Neural progenitor cell (in vitro differentiated cells): Measurements from ENCODE around the gene MAP1LC3B2. TPM values are rescaled to one million over a fixed set of nuclear protein-coding genes. Genes with fewer than 3 reads are reported as not detected.
A peak's percentile ranks its signal among the peaks of the same experiment; 100 is the strongest.

ENCODE experiments used
- DNase-seq: peaks from one replicate; pipeline ENCODE4 v3.0.0-alpha.2; 2016; ENCODE audit warnings: low spot score
- H2AFZ ChIP-seq: fragments of 200-600 bp; sonication (generic); replicated peaks from 2 replicates; pipeline ENCODE4 v1.6.1; 2016; ENCODE audit warnings: antibody characterized with exemption
- H3F3A ChIP-seq: fragments of 200-600 bp; sonication (generic); 2 replicates; pipeline ENCODE4 v1.6.1; 2016; ENCODE audit warnings: antibody characterized with exemption, low read depth
- H3K27ac ChIP-seq: fragments of 200-600 bp; sonication (generic); 2 replicates; pipeline ENCODE4 v1.5.1; 2016; ENCODE audit warnings: mild to moderate bottlenecking
- H3K27me3 ChIP-seq: fragments of 200-600 bp; sonication (generic); 2 replicates; pipeline ENCODE4 v1.6.1; 2016; ENCODE audit warnings: mild to moderate bottlenecking, moderate library complexity
- H3K36me3 ChIP-seq: fragments of 200-600 bp; sonication (generic); 2 replicates; pipeline ENCODE4 v1.5.1; 2016
- H3K4me1 ChIP-seq: fragments of 200-600 bp; sonication (generic); 2 replicates; pipeline ENCODE4 v1.6.1; 2016; ENCODE audit warnings: mixed run types
- H3K4me2 ChIP-seq: fragments of 200-600 bp; sonication (generic); 2 replicates; pipeline ENCODE4 v1.6.1; 2016
- H3K4me3 ChIP-seq: fragments of 200-600 bp; sonication (generic); 2 replicates; pipeline ENCODE4 v1.5.1; 2016
- H3K79me2 ChIP-seq: fragments of 200-600 bp; sonication (generic); 2 replicates; pipeline ENCODE4 v1.6.1; 2016; ENCODE audit warnings: low read depth
- H3K9ac ChIP-seq: fragments of 200-600 bp; sonication (generic); 2 replicates; pipeline ENCODE4 v1.6.1; 2016
- H3K9me3 ChIP-seq: fragments of 200-600 bp; sonication (generic); 2 replicates; pipeline ENCODE4 v1.5.1; 2016; ENCODE audit warnings: low read depth
- H4K20me1 ChIP-seq: fragments of 200-600 bp; sonication (generic); 2 replicates; pipeline ENCODE4 v1.6.1; 2016; ENCODE audit warnings: low read depth
- H3K27ac Mint-ChIP-seq: 3 replicates; pipeline ENCODE4 v1.8.0; 2021; ENCODE audit warnings: mixed read lengths
- H3K27me3 Mint-ChIP-seq: 2 replicates; pipeline ENCODE4 v1.8.0; 2022; ENCODE audit warnings: low read depth, mild to moderate bottlenecking, inconsistent platforms, moderate library complexity, mixed read lengths; ENCODE audit not compliant: insufficient read depth
- H3K36me3 Mint-ChIP-seq: 3 replicates; pipeline ENCODE4 v1.8.0; 2021; ENCODE audit warnings: mixed read lengths
- H3K4me1 Mint-ChIP-seq: 3 replicates; pipeline ENCODE4 v1.8.0; 2021; ENCODE audit warnings: mixed read lengths
- H3K4me3 Mint-ChIP-seq: 3 replicates; pipeline ENCODE4 v1.8.0; 2021; ENCODE audit warnings: mild to moderate bottlenecking, moderate library complexity, mixed read lengths
- H3K9me3 Mint-ChIP-seq: 3 replicates; pipeline ENCODE4 v1.8.0; 2020; ENCODE audit warnings: mixed read lengths
- CTCF ChIP-seq: fragments of 200-600 bp; sonication (generic); IDR thresholded peaks from 2 replicates; pipeline ENCODE4 v1.5.1; 2017; ENCODE audit warnings: antibody characterized with exemption, mild to moderate bottlenecking
- EZH2 ChIP-seq: fragments of 200-600 bp; sonication (generic); IDR thresholded peaks from 2 replicates; pipeline ENCODE4 v1.6.1; 2017; ENCODE audit warnings: antibody characterized with exemption, mild to moderate bottlenecking, moderate library complexity
- EZH2phosphoT487 ChIP-seq: fragments of 200-600 bp; sonication (generic); IDR thresholded peaks from 2 replicates; pipeline ENCODE4 v1.6.1; 2017; ENCODE audit warnings: antibody characterized with exemption
- total RNA-seq: library from RNA; depleted of rRNA; stranded (reverse); fragments of >200 nt; gene quantifications from 2 replicates; pipeline ENCODE4 v1.2.3, GENCODE V29; 2015; ENCODE audit warnings: low replicate concordance

The MAP1LC3B2 gene
- total RNA-seq, 1 donor from 2014 or later: 0.39 TPM

- no peak for DNase-seq
- no peaks in the 10 kb centered on the region for H3K27me3 ChIP-seq
- peak overlapping the region; percentile 63 for H3K27ac Mint-ChIP-seq
- H3K9me3 ChIP-seq: no peaks in the 10 kb centered on the region
- no peak overlapping the region for H3K9ac ChIP-seq
- peaks cover 16% of the 10 kb centered on the region for H3K4me1 Mint-ChIP-seq
- H3K4me3 ChIP-seq: no peak overlapping the region
- peaks cover 10% of the 10 kb centered on the region for H3K9me3 Mint-ChIP-seq
- H3K27ac ChIP-seq: no peak overlapping the region
- H3K79me2 ChIP-seq: no peaks in the 10 kb centered on the region
- peaks cover 18% of the 10 kb centered on the region for H3K4me1 ChIP-seq
- H3F3A ChIP-seq: peaks cover 17% of the 10 kb centered on the region
- peaks cover 4% of the 10 kb centered on the region for H3K36me3 Mint-ChIP-seq
- H3K36me3 ChIP-seq: no peaks in the 10 kb centered on the region
- H3K4me3 Mint-ChIP-seq: no peak overlapping the region
- TF ChIP-seq EZH2phosphoT487 (no peak), EZH2 (no peak), CTCF (no peak)
- peaks cover 20% of the 10 kb centered on the region for H3K27me3 Mint-ChIP-seq
- H4K20me1 ChIP-seq: no peaks in the 10 kb centered on the region
- no peak overlapping the region for H2AFZ ChIP-seq
- no peak overlapping the region for H3K4me2 ChIP-seq
These were observed 47.2 kb downstream of the MAP1LC3B2 start for GRCh38 chr12:116606397-116606796.

- no peak for DNase-seq
- Mint-ChIP-seq H3K27me3 (peaks cover 17% of the 10 kb centered on the region), H3K9me3 (peaks cover 10% of the 10 kb centered on the region), H3K27ac (no peak overlapping the region), H3K36me3 (peaks cover 4% of the 10 kb centered on the region), H3K4me3 (no peak overlapping the region), H3K4me1 (peaks cover 12% of the 10 kb centered on the region)
- Histone ChIP-seq H3K9me3 (no peaks in the 10 kb centered on the region), H3K36me3 (no peaks in the 10 kb centered on the region), H4K20me1 (no peaks in the 10 kb centered on the region), H2AFZ (no peak overlapping the region), H3K79me2 (no peaks in the 10 kb centered on the region), H3K4me1 (peaks cover 13% of the 10 kb centered on the region), H3K4me2 (no peak overlapping the region), H3F3A (peaks cover 16% of the 10 kb centered on the region), H3K9ac (no peak overlapping the region), H3K27me3 (no peaks in the 10 kb centered on the region), H3K4me3 (no peak overlapping the region), H3K27ac (no peak overlapping the region)
- TF ChIP-seq EZH2 (no peak), EZH2phosphoT487 (no peak), CTCF (no peak)
These were observed 47.9 kb downstream of the MAP1LC3B2 start for GRCh38 chr12:116607039-116607438.

- no peak overlapping the region for H3K4me2 ChIP-seq
- peaks cover 4% of the 10 kb centered on the region for H3K36me3 Mint-ChIP-seq
- H4K20me1 ChIP-seq: no peaks in the 10 kb centered on the region
- peaks cover 13% of the 10 kb centered on the region for H3K4me1 ChIP-seq
- H3F3A ChIP-seq: peaks cover 15% of the 10 kb centered on the region
- H3K4me3 Mint-ChIP-seq: no peak overlapping the region
- H3K9ac ChIP-seq: no peak overlapping the region
- no peak overlapping the region for H3K27ac Mint-ChIP-seq
- peak; percentile 60 for TF ChIP-seq CTCF
- TF ChIP-seq EZH2: no peak
- H3K4me3 ChIP-seq: no peak overlapping the region
- no peaks in the 10 kb centered on the region for H3K79me2 ChIP-seq
- peaks cover 8% of the 10 kb centered on the region for H3K9me3 Mint-ChIP-seq
- no peaks in the 10 kb centered on the region for H3K27me3 ChIP-seq
- H3K27ac ChIP-seq: no peak overlapping the region
- H3K27me3 Mint-ChIP-seq: peaks cover 23% of the 10 kb centered on the region
- DNase-seq: peak; percentile 76
- H3K4me1 Mint-ChIP-seq: peaks cover 6% of the 10 kb centered on the region
- no peak overlapping the region for H2AFZ ChIP-seq
- H3K36me3 ChIP-seq: no peaks in the 10 kb centered on the region
- no peaks in the 10 kb centered on the region for H3K9me3 ChIP-seq
These were observed 50.3 kb downstream of the MAP1LC3B2 start for GRCh38 chr12:116609319-116610114.
